Measurements from ENCODE around the gene LCN9. TPM values are rescaled to one million over a fixed set of nuclear protein-coding genes. Genes with fewer than 3 reads are reported as not detected.
A peak's percentile ranks its signal among the peaks of the same experiment; 100 is the strongest.
"Not testable (repeated sequence)": the region's sequence is repeated elsewhere in the genome, so short reads cannot be mapped to it uniquely, and the experiment has no call there.

Gene LCN9
- polyA plus RNA-seq, 6 donors from 2014 or later: not detected

DNA sequence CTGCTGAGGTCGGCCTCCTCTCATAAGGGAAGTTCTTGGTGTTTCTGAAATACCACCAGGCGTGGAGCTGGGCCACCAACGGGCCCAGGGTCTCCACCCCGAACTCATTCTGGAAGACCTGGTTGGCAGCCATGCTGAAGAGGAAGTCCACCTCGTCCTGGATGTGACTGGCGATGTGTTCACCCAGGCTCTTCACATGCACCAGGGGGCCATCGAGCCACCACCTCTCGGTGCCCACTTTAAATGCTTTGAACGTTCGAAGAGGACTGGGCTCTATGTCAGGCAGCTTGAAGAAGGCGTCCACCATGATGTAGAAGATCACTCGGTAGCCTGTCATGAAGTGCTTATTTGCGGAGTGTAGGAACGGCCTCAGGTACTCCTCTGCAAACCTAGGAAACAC, 38.8 kb upstream of the LCN9 start:
- Mint-ChIP-seq H3K27ac (no peak overlapping the region), H3K4me1 (no peaks in the 10 kb centered on the region), H3K4me3 (no peak overlapping the region), H3K27me3 (peaks cover 5 to 15% (median 8%) of the 10 kb centered on the region in 3 donors), H3K36me3 (peaks cover 0 to 14% of the 10 kb centered on the region in 2 donors), H3K9me3 (peaks cover 5 to 30% (median 21%) of the 10 kb centered on the region in 7 donors)
- ATAC-seq (ENCODE audit: low read depth in 2 of 2): no peak
- DNase-seq: no peak

- no peak for DNase-seq
- peaks cover 2 to 7% of the 10 kb centered on the region in 2 donors for H3K36me3 Mint-ChIP-seq
- H3K4me3 Mint-ChIP-seq: no peak overlapping the region
- H3K4me1 Mint-ChIP-seq: no peaks in the 10 kb centered on the region
- no peak overlapping the region for H3K27ac Mint-ChIP-seq
- H3K9me3 Mint-ChIP-seq: peaks cover 2 to 28% (median 10%) of the 10 kb centered on the region in 7 donors
- peaks cover 24 to 41% (median 37%) of the 10 kb centered on the region in 3 donors for H3K27me3 Mint-ChIP-seq
- ATAC-seq (ENCODE audit: low read depth in 2 of 2): no peak
Observed at GRCh38 chr9:135632841-135633240, 30.3 kb upstream of the LCN9 start.

DNA sequence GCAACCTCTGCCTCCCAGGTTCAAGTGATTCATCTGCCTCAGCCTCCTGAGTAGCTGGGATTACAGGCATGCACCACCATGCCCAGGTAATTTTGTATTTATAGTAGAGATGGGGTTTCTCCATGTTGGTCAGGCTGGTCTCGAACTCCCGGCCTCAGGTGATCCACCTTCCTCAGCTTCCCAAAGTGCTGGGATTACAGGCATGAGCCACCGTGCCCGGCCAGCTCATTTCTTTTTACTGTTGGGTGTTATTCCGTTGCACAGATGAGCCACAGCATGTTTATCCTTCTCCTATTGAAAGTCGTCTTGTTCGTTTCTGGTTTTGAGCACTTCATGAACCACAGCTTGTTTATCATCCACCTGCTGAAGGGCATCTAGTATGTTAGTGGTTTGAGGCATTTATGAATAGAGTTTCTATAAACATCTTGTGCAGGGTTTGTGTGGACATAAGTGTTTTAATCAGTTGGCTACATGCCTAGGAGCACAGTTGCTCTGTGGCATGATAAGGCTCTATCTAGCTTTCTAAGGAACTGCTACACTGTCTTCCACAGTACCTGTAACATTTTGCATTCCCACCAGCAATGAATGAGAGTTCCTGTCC, 26.1 kb upstream of the LCN9 start:
- H3K9me3 Mint-ChIP-seq; H3K36me3 Mint-ChIP-seq; H3K27ac Mint-ChIP-seq; H3K4me3 Mint-ChIP-seq; ATAC-seq (ENCODE audit: low read depth in 2 of 2); H3K4me1 Mint-ChIP-seq; DNase-seq: not testable (repeated sequence)
- H3K27me3 Mint-ChIP-seq: peaks cover 20 to 44% (median 41%) of the 10 kb centered on the region in 3 donors

DNA sequence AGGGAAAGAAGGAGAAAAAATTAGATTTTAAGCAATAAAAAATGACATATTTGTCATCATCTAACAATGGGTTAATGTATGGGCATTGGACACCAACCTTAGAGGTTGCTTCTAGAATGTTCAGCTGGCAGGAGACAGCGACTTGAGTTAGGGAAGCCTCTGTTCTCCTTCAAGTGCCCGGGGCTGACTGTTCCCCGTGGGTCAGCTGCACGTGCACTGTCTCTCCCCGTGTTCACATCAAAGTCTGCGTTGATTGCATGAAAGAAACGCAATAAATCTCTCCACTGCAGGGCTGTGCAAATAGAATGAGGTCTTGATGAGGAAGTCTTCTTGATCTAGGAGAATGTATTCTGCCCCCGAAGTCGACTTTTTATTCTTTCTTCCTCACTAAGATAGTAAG, 23.9 kb upstream of the LCN9 start, which contains the start of gene GLT6D1:
GLT6D1 (minus strand) TSS at position 345 of the 400 bp plus-strand sequence. CDS start 353 bp downstream, outside the sequence.
- Mint-ChIP-seq H3K27me3 (peaks cover 25 to 55% (median 38%) of the 10 kb centered on the region in 3 donors), H3K4me3 (no peak within 1 kb of the TSS), H3K27ac (no peak within 1 kb of the TSS), H3K4me1 (no peaks in the 10 kb centered on the region), H3K36me3 (peaks cover 4 to 17% of the 10 kb centered on the region in 2 donors), H3K9me3 (peaks cover 5 to 16% (median 13%) of the 10 kb centered on the region in 7 donors)
- ATAC-seq (ENCODE audit: low read depth in 2 of 2) (no peak), DNase-seq (no peak)

DNA sequence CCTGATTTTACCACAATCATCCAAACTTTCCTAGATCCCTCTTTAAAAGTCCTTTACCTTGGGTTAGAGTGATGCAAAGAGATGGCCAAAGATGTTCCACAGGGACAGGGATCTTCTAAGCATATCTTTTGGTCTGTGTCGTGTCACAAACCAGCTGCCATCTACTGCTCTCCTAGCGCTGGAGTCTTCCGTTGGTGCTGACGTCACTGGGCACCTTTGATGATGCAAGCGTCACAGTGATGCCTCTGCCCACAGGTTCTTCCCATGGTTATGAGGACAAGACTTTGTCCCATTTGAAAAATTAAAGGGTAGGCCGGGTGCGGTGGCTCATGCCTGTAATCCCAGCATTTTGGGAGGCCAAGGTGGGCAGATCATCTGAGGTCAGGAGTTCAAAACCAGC, 22.1 kb upstream of the LCN9 start:
- Mint-ChIP-seq H3K4me1 (no peaks in the 10 kb centered on the region), H3K9me3 (peaks cover 15 to 33% (median 30%) of the 10 kb centered on the region in 7 donors), H3K4me3 (no peak overlapping the region), H3K27me3 (peaks cover 13 to 43% (median 23%) of the 10 kb centered on the region in 3 donors), H3K36me3 (peaks cover 9 to 30% of the 10 kb centered on the region in 2 donors), H3K27ac (no peak overlapping the region)
- ATAC-seq (ENCODE audit: low read depth in 2 of 2) (no peak), DNase-seq (no peak)

DNA sequence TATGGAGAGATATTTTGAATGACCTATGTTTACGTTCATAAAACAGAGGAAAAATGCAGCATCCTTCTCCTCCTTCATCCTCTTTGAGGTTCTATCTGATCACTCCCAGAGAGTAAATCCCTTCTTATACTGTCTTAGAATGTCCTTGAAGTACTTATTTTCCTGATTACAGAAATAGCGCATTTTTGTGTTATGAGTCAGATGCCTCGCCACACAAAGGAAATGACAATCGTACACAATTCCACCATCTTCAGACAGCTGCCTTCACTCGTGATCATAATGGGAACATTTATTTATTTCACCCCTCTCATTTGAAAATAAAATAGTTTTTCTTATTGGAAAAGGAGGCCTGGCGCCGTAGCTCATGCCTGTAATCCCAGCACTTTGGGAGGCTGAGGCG, 21.4 kb upstream of the LCN9 start:
- H3K9me3 Mint-ChIP-seq: peaks cover 16 to 40% (median 37%) of the 10 kb centered on the region in 7 donors
- no peak overlapping the region for H3K27ac Mint-ChIP-seq
- H3K4me1 Mint-ChIP-seq: no peaks in the 10 kb centered on the region
- no peak overlapping the region for H3K4me3 Mint-ChIP-seq
- H3K36me3 Mint-ChIP-seq: peaks cover 9 to 30% of the 10 kb centered on the region in 2 donors
- H3K27me3 Mint-ChIP-seq: peaks cover 10 to 37% (median 17%) of the 10 kb centered on the region in 3 donors
- DNase-seq (no peak), ATAC-seq (ENCODE audit: low read depth in 2 of 2) (no peak)

GRCh38 chr9:135644631-135645218, 18.4 kb upstream of the LCN9 start:
- DNase-seq (no peak), ATAC-seq (ENCODE audit: low read depth in 2 of 2) (no peak)
- Mint-ChIP-seq H3K27ac (no peak overlapping the region), H3K36me3 (peaks cover 10 to 48% of the 10 kb centered on the region in 2 donors), H3K4me3 (no peak overlapping the region), H3K9me3 (peaks cover 28 to 69% (median 51%) of the 10 kb centered on the region in 7 donors), H3K4me1 (no peaks in the 10 kb centered on the region), H3K27me3 (peaks cover 4 to 24% (median 5%) of the 10 kb centered on the region in 3 donors)

- DNase-seq (no peak), ATAC-seq (ENCODE audit: low read depth in 2 of 2) (no peak)
- H3K4me1 Mint-ChIP-seq: no peaks in the 10 kb centered on the region
- H3K9me3 Mint-ChIP-seq: peaks cover 32 to 84% (median 57%) of the 10 kb centered on the region in 7 donors
- H3K27me3 Mint-ChIP-seq: peaks cover 0 to 13% (median 6%) of the 10 kb centered on the region in 3 donors
- H3K4me3 Mint-ChIP-seq: no peak overlapping the region
- peaks cover 10 to 48% of the 10 kb centered on the region in 2 donors for H3K36me3 Mint-ChIP-seq
- H3K27ac Mint-ChIP-seq: no peak overlapping the region
Observed at GRCh38 chr9:135647884-135648283, 15.2 kb upstream of the LCN9 start.

- H3K4me1 Mint-ChIP-seq: no peaks in the 10 kb centered on the region
- DNase-seq (no peak), ATAC-seq (ENCODE audit: low read depth in 2 of 2) (no peak)
- H3K9me3 Mint-ChIP-seq: peaks cover 29 to 77% (median 51%) of the 10 kb centered on the region in 7 donors
- peaks cover 10 to 41% of the 10 kb centered on the region in 2 donors for H3K36me3 Mint-ChIP-seq
- H3K27ac Mint-ChIP-seq: no peak overlapping the region
- H3K27me3 Mint-ChIP-seq: peaks cover 0 to 7% (median 6%) of the 10 kb centered on the region in 3 donors
- peak overlapping the region in 1 of 8 donors; percentile 1 for H3K4me3 Mint-ChIP-seq
Observed at GRCh38 chr9:135648494-135649410, 14.4 kb upstream of the LCN9 start.

- H3K9me3 Mint-ChIP-seq: peaks cover 27 to 69% (median 46%) of the 10 kb centered on the region in 7 donors
- H3K27me3 Mint-ChIP-seq: peaks cover 4 to 7% (median 7%) of the 10 kb centered on the region in 3 donors
- peaks cover 10 to 38% of the 10 kb centered on the region in 2 donors for H3K36me3 Mint-ChIP-seq
- DNase-seq (no peak), ATAC-seq (ENCODE audit: low read depth in 2 of 2) (no peak)
- no peak overlapping the region for H3K4me3 Mint-ChIP-seq
- H3K4me1 Mint-ChIP-seq: no peaks in the 10 kb centered on the region
- no peak overlapping the region for H3K27ac Mint-ChIP-seq
Observed at GRCh38 chr9:135649508-135649907, 13.6 kb upstream of the LCN9 start.

GRCh38 chr9:135650408-135650807, 12.7 kb upstream of the LCN9 start:
- Mint-ChIP-seq H3K4me1 (no peaks in the 10 kb centered on the region), H3K27ac (no peak overlapping the region), H3K9me3 (peaks cover 18 to 60% (median 37%) of the 10 kb centered on the region in 7 donors), H3K27me3 (peaks cover 8 to 12% (median 9%) of the 10 kb centered on the region in 3 donors), H3K4me3 (peak overlapping the region in 1 of 8 donors; percentile 49), H3K36me3 (peaks cover 8 to 29% of the 10 kb centered on the region in 2 donors)
- ATAC-seq (ENCODE audit: low read depth in 2 of 2) (no peak), DNase-seq (no peak)

DNA sequence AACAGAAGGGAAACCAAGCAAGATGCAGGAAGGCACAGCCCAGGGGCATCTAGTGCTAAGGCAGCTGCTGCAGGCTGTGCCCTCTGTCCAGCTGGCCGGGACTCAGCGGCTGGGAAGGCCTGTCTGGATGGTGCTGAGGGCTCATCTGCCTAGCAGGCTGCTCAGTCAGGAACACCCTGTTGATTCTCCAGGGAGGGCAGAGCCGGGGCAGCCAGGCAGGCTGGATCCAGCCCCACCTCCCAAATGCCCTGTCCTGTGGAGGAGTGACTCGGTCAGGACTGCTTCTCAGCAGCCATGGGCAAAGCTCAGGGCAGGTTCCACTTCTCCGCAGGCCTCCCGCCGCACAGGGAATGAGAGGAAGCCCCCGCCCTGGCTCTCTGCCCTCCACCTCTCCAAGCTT, 7.8 kb upstream of the LCN9 start:
- peaks cover 14 to 18% (median 15%) of the 10 kb centered on the region in 3 donors for H3K27me3 Mint-ChIP-seq
- peaks cover 2 to 12% (median 6%) of the 10 kb centered on the region in 7 donors for H3K9me3 Mint-ChIP-seq
- no peak overlapping the region for H3K27ac Mint-ChIP-seq
- H3K4me1 Mint-ChIP-seq: no peaks in the 10 kb centered on the region
- no peak for DNase-seq
- H3K36me3 Mint-ChIP-seq: peaks cover 0 to 4% of the 10 kb centered on the region in 2 donors
- ATAC-seq (ENCODE audit: low read depth in 2 of 2): no peak
- H3K4me3 Mint-ChIP-seq: no peak overlapping the region

DNA sequence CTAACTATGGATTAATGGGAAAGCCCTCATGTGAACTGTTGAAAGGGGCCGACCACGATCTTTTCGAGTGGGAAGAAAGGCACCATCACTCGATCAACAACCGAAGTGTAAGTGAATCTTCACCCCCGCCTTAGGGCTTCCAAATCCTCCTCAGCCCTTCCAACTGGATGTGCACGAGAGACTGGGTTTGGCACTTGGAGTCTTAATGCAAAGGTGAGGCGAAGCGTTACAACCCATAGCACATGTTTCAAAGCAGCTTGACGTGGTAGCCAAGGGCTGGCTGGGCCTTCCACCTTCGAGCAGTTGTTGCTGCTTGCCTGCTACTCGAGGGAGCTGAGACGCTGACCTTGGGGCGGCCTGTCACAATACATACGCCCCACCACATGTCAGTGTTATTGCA, 5.7 kb upstream of the LCN9 start:
- ATAC-seq (ENCODE audit: low read depth in 2 of 2) (no peak), DNase-seq (no peak)
- peaks cover 12 to 14% (median 14%) of the 10 kb centered on the region in 3 donors for H3K27me3 Mint-ChIP-seq
- no peaks in the 10 kb centered on the region for H3K4me1 Mint-ChIP-seq
- H3K9me3 Mint-ChIP-seq: peaks cover 0 to 3% (median 2%) of the 10 kb centered on the region in 7 donors
- no peak overlapping the region for H3K27ac Mint-ChIP-seq
- H3K4me3 Mint-ChIP-seq: no peak overlapping the region
- H3K36me3 Mint-ChIP-seq: no peaks in the 10 kb centered on the region
